Stimulated activated CD4-positive, alpha-beta T cell treated with anti-CD3 and anti-CD28 coated beads, Interleukin-1b, Interleukin-23, amount 100 ng/mL, for 48 hours (primary cell): Measurements from ENCODE around the gene ADRA2C.
"Not testable (repeated sequence)": the region's sequence is repeated elsewhere in the genome, so short reads cannot be mapped to it uniquely, and the experiment has no call there.

Experiments
- DNase-seq: peaks from one replicate; pipeline ENCODE4 v3.0.0-alpha.2; 2020

The ADRA2C gene

DNA sequence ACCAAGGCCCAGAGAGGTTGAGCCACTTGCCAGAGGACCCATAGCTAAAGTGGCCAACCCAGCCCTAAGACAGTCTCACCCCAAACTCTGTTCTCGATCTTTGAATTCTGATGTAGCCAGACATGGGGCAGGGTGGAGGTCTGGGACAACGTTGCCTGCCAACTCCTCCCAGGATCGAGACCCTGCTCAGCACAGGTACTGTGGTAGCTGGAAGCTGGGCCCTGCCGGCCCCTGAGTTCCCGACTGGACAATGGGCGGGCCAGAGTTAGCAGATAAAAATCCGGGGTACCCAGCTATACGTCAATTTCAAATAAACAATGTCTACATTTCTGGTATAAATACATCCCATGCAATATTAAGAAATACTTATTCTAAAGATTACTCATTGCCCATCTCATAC, 35.3 kb downstream of the ADRA2C start:
- no peak for DNase-seq

DNA sequence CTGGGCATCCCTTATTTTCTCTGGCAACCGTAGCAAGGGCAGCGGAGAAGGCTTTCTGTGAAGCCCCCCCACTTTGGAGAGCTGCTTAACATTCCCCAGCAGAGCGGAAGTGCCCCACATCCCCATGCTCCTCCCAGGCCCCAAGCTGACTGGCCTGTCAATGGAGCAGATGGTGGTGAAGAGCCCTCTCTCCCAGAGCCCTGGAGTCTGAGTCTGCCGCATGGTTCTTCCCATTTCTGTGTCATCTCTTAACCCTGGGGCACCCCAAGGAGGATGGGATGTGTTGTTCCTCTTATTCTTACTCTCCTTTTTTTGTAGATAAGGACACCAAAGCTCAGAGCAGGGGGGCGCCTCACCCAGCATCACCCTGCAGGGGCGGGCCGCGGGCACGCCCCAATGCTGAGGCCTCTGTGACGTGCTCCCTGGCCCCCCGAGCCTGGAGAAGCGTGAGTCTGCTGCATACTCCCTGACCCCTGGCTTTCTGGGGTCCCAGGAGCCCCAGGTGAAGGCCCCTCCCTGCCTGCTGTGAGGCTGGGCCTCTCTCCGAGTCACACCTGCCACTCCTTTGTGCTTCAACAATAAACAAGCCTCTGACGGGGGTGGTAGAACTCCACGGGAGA, 35.9 kb downstream of the ADRA2C start:
- no peak for DNase-seq

GRCh38 chr4:3802571-3803474, 36.6 kb downstream of the ADRA2C start:
- no peak for DNase-seq

DNA sequence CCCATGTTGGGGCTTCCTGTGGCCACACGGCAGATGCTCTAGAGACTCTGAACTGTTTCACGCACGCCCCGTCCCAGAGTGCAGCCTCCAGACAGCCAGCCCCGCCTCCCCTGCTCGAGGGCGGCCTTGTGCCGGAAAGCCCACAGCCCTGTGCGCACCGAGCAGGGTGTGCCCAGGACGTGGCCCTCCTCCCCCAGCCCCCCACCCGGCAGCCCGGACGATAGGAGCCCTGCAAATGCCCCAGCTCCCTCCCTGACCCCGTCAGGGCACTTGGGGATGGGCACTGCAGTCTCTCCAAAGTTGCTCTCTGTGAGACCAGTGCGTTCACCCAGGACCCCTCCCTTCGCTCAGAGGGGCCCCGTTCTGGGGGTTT, 37.3 kb downstream of the ADRA2C start:
- no peak for DNase-seq

- no peak for DNase-seq
These were observed 37.8 kb downstream of the ADRA2C start for GRCh38 chr4:3803946-3804345.

DNA sequence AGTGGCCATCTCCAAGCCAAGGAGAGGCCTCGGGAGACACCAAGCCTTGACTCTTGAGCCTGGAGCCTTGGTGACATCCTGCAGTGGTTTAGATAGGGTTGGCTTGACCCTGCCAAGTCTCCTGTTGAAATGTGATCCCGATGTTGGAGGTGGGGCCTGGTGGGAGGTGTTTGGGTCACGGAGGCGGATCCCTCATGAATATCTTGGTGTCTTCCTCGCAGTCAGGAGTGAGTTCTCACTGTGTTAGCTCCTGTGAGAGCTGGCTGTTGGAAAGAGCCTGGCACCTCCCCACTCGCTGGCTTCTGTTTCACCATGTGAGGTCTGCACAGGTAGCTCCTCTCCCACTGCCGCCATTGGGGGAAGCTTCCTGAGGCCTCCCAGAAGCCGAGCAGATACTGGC, 38.8 kb downstream of the ADRA2C start:
- DNase-seq = no peak

- no peak for DNase-seq
These were observed 39.5 kb downstream of the ADRA2C start for GRCh38 chr4:3805731-3806130.

- no peak for DNase-seq
These were observed 41.1 kb downstream of the ADRA2C start for GRCh38 chr4:3807311-3807710.

DNA sequence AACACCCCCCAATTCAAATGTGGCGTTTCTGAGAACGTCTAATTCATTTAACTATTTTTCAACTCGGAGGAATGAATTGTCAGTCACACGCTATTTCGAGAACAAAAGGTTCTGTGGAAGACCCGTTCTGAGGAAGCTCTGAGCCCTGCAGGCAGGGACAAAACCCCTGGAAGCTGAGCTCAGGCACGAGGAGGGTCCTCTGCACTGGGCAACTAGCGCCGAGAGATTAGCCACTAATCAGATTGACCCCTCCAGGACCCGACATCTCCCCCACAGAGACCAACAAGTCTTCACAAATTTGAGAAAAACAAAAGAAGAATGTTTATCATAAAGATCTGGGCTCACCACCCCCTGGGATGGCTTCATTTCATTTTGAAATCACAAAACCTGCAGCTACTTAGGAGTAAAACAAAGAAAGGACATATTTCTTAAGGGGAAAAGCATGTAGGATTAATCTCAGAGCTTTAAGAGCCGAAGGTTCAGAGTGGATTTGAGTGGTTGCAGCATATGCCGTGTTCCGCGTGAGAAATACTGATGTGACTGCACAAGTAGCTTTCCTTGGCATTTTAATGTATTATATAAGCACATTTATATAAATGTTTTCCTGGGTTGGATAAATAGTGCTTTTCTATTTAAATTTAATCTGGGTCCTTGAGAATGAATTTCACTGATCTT, 41.8 kb downstream of the ADRA2C start:
- DNase-seq = no peak

- DNase-seq = no peak
These were observed 42.4 kb downstream of the ADRA2C start for GRCh38 chr4:3808597-3808996.

DNA sequence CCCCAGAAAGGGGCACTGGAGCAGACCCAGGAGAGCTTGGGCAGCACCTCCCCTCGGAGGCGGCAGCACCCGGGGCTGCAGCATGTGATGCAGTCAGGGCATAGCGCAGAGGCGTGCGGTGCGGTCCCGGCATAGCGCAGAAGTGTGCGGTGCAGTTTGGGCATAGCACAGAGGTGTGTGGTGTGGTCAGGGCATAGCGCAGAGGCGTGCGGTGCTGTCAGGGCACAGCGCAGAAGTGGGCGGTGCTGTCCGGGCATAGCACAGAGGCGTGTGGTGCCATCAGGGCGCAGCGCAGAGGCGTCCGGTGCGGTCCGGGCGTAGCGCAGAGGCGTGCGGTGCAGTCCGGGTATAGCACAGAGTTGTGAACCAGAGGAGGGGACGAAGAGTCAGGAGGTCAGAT, 42.8 kb downstream of the ADRA2C start:
- DNase-seq = no peak

GRCh38 chr4:3809451-3810110, 43.4 kb downstream of the ADRA2C start:
- no peak for DNase-seq

DNA sequence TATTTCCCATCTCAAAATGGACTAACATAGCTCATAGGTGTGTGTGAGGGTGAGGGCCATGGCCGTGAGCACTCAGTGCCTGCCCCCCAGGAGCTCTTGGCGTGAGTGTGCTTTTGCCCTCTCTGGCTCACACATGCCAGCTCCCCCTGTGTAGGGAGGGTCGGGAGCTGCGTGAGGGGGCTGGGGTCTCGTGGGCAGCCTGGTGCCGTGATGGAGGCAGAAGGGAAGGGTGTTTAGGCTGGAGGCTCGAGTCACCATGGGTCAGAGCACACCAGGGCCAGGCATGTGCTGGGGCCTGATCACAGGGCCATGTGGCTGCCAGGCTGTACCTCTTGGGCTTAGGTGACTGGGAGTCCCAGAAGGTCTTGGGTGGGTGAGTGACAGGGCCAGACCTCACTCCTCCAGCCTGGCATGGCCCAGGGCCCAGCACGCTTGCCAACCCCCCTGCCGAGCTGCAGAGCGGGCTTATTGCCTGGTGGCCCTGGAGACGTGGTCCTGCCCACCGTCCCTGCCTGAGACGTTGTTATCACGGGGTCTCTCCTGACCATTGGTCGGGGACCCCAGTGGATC, 44.0 kb downstream of the ADRA2C start:
- no peak for DNase-seq

DNA sequence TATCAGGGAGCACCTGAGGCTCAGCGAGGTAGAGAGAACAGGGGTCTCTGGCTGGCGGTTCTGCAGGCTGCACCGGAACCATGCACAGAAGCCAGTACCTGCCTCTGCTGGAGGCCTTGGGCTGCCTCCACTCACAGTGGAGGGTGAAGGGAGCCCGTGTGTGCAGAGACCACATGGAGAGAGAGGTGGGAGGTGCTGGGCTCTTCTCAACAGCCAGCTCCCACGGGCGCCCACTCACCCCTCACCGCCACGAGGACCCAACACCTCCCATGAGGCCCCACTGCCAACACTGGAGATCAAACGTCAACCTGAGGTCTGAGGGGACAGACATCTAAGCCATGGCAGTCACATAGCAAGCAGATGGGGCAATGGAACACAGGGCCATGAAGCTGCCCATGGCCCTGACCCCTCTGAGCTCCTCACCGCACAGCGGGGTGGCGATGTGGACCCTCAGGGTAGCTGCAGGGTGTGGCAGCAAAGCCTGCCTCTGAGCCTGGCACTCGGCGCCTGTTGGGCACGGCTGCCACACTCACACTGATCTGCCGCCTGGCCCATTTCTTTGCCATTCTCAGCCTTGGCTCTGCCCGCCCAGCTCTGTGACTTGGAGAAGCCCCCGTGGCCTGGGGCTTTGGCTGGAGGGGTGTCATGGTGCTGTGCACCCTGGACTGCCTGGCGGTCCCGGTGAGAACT, 44.8 kb downstream of the ADRA2C start:
- DNase-seq = no peak

GRCh38 chr4:3811621-3812020, 45.4 kb downstream of the ADRA2C start:
- no peak for DNase-seq

DNA sequence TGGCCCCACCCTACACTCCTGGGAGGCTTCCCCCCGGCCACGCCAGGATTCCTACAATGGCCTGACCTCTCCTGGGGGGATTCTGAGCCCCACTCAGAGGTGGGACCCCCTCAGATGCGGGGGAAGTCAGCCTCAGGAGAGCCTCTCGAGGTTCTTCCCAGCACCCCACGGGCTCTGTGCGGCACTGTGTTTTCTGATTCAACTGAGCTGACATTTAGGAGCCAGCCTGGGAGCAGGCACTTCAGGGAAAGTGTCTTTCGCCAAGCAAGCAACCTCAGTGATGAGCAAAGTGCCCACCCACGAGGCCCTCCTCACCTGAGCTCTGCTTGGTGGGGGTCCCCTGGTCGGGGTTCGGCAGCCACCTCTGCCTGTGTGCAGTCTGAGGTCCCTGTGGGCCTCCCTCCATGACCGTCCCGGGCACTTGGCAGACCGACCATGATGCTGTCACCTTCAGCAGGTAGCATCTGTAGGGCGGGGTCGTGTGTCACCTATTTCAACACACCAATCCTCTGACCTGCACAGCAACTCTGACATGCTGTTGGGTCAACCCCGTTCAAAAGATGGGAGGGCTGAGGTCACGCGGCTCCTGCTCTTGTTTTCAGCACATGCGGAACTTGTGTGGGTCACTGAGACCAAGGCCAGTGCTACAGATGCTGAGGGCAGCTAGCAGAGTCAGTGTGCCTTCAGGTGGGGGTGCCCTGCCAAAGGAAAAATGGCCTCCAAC, 46.2 kb downstream of the ADRA2C start:
- DNase-seq = no peak

- DNase-seq = no peak
These were observed 47.2 kb downstream of the ADRA2C start for GRCh38 chr4:3813151-3814052.

DNA sequence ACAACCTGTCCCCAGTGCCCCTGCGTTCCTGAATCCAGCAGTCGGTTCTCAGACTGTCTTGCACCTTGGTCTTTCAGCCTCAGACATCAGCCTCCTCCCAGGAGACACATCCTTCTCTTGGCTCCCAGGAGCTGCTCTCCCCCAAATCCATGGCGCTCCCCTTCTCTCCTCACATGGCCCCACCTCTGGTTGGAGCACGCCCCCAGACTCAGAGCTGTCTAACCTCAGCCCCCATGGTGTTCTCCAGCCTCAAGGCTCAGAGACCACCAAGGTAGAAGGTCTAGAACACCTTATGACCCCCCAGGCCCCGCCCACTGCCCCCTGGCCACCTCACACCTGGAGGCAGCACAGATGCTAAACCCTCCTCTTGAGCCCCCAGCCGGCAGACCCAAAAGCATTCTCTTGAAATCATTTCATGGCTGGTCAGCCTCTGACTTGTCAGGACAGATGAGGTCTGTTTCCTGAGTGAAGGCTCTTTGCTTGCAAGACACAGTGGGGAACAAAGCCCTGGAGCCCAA, 47.9 kb downstream of the ADRA2C start:
- DNase-seq = no peak

GRCh38 chr4:3814838-3815237, 48.7 kb downstream of the ADRA2C start:
- not testable (repeated sequence) for DNase-seq

DNA sequence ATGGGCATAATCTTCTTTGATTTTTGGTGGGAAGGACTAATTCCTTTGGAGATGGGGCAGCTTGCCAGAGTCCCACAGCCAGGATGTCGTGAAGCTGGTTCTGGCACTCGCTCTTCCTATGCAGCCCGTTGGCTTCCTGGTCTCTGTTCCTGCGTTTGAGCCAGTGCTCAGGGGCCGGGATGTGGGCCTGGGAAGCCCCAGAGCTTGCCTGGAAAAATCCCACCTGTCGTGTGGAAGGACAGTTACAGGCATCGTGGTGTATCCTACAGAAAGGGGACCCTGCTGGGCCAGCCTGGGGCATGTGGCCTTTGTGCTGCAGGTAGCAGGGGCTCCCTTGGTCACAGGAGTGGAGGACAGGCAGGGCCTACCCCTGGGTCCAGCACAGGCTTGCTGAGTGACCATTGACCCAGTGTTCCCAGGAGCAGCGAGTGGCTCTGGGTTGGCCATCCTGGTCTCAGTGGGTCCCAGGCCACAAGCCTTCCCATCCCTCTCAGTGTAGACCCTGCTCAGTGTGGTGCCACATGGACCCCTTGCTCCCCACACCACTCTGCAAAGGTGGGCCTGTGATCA, 50.2 kb downstream of the ADRA2C start:
- no peak for DNase-seq
